ENCODE measurements around the gene TOR4A. TPM values are rescaled to one million over a fixed set of nuclear protein-coding genes. Genes with fewer than 3 reads are reported as not detected.
A peak's percentile ranks its signal among the peaks of the same experiment; 100 is the strongest.

TOR4A gene
- polyA plus RNA-seq, 2 donors, result 1.5 to 4.3 TPM

DNA sequence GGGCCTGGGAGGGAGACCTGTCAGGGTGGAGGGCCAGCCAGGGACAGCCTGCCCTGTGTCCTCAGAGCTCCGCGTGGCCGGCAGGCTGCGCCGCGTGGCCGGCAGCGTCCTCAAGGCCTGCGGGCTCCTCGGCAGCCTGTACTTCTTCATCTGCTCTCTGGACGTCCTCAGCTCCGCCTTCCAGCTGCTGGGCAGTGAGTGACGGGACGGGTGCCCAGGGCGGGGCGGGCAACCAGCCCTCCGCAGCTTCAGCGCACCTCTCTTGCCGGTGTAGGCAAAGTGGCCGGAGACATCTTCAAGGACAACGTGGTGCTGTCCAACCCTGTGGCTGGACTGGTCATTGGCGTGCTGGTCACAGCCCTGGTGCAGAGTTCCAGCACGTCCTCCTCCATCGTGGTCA, 45.0 kb upstream of the TOR4A start:
- no peak overlapping the region for H3K4me3 ChIP-seq (ENCODE audit: low read depth in 1 of 2, low read length in 2 of 2)
- WGBS, 2 donors, result 62 to 76% methylated on average over 24 of the region's 24 CpGs
- H3K9me3 ChIP-seq (ENCODE audit: control insufficient read depth in 2 of 2, insufficient read depth in 1 of 2, low read depth in 1 of 2, low read length in 1 of 2), result no peaks in the 10 kb centered on the region
- no peaks in the 10 kb centered on the region for H3K27me3 ChIP-seq (ENCODE audit: control insufficient read depth in 1 of 2, insufficient read depth in 2 of 2, low read length in 2 of 2)
- peaks cover 6 to 9% of the 10 kb centered on the region in 2 donors for H3K4me1 ChIP-seq (ENCODE audit: control insufficient read depth in 2 of 2, insufficient read depth in 2 of 2, low read length in 1 of 2)
- H3K27ac ChIP-seq (ENCODE audit: low read depth in 2 of 2, low read length in 1 of 2), result no peak overlapping the region
- no peaks in the 10 kb centered on the region for H3K36me3 ChIP-seq (ENCODE audit: control insufficient read depth in 2 of 2, insufficient read depth in 2 of 2, low read length in 1 of 2)

DNA sequence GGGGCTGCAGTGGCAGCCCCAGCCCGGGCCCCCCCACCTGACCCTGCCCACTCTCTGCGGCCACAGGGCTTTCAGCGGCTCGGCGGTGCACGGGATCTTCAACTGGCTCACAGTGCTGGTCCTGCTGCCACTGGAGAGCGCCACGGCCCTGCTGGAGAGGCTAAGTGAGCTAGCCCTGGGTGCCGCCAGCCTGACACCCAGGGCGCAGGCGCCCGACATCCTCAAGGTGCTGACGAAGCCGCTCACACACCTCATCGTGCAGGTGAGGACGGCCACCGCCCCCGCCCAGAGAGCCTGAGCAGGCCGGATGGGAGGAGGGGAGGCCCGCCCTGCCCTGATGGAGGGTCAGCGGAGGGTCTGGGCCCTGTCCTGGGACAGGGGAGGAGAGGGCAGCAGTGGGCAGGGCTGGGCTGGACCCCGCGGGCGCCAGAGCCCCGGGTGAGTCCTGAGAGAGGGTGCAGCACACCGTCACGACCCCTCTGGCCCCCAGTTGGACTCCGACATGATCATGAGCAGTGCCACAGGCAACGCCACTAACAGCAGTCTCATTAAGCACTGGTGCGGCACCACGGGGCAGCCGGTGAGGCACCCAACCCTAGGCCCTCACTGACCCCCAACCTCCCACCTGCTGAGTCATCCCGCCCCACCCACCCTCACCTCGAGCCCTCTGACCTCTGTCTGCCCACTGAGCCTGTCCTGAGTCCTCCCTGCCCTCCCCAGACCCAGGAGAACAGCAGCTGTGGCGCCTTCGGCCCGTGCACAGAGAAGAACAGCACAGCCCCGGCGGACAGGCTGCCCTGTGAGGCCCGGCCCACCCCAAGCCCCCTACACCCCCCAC, 44.2 kb upstream of the TOR4A start:
- Histone ChIP-seq H3K36me3 (ENCODE audit: control insufficient read depth in 2 of 2, insufficient read depth in 2 of 2, low read length in 1 of 2) (no peaks in the 10 kb centered on the region), H3K9me3 (ENCODE audit: control insufficient read depth in 2 of 2, insufficient read depth in 1 of 2, low read depth in 1 of 2, low read length in 1 of 2) (no peaks in the 10 kb centered on the region), H3K27ac (ENCODE audit: low read depth in 2 of 2, low read length in 1 of 2) (no peak overlapping the region), H3K4me3 (ENCODE audit: low read depth in 1 of 2, low read length in 2 of 2) (no peak overlapping the region), H3K4me1 (ENCODE audit: control insufficient read depth in 2 of 2, insufficient read depth in 2 of 2, low read length in 1 of 2) (peaks cover 6 to 14% of the 10 kb centered on the region in 2 donors), H3K27me3 (ENCODE audit: control insufficient read depth in 1 of 2, insufficient read depth in 2 of 2, low read length in 2 of 2) (no peaks in the 10 kb centered on the region)
- WGBS, 2 donors, result 60 to 67% methylated on average over 24 to 40 of the region's 40 CpGs

GRCh38 chr9:137234055-137234697, 43.4 kb upstream of the TOR4A start:
- H3K27me3 ChIP-seq (ENCODE audit: control insufficient read depth in 1 of 2, insufficient read depth in 2 of 2, low read length in 2 of 2), result no peaks in the 10 kb centered on the region
- peaks cover 7 to 17% of the 10 kb centered on the region in 2 donors for H3K4me1 ChIP-seq (ENCODE audit: control insufficient read depth in 2 of 2, insufficient read depth in 2 of 2, low read length in 1 of 2)
- 37 to 60% methylated on average over 40 of the region's 40 CpGs for WGBS, 2 donors
- H3K4me3 ChIP-seq (ENCODE audit: low read depth in 1 of 2, low read length in 2 of 2), result no peak overlapping the region
- no peaks in the 10 kb centered on the region for H3K9me3 ChIP-seq (ENCODE audit: control insufficient read depth in 2 of 2, insufficient read depth in 1 of 2, low read depth in 1 of 2, low read length in 1 of 2)
- H3K36me3 ChIP-seq (ENCODE audit: control insufficient read depth in 2 of 2, insufficient read depth in 2 of 2, low read length in 1 of 2), result no peaks in the 10 kb centered on the region
- H3K27ac ChIP-seq (ENCODE audit: low read depth in 2 of 2, low read length in 1 of 2), result no peak overlapping the region

GRCh38 chr9:137234758-137235423, 42.6 kb upstream of the TOR4A start:
- Histone ChIP-seq H3K9me3 (ENCODE audit: control insufficient read depth in 2 of 2, insufficient read depth in 1 of 2, low read depth in 1 of 2, low read length in 1 of 2) (no peaks in the 10 kb centered on the region), H3K4me1 (ENCODE audit: control insufficient read depth in 2 of 2, insufficient read depth in 2 of 2, low read length in 1 of 2) (peaks cover 7 to 17% of the 10 kb centered on the region in 2 donors), H3K27ac (ENCODE audit: low read depth in 2 of 2, low read length in 1 of 2) (no peak overlapping the region), H3K27me3 (ENCODE audit: control insufficient read depth in 1 of 2, insufficient read depth in 2 of 2, low read length in 2 of 2) (no peaks in the 10 kb centered on the region), H3K4me3 (ENCODE audit: low read depth in 1 of 2, low read length in 2 of 2) (no peak overlapping the region), H3K36me3 (ENCODE audit: control insufficient read depth in 2 of 2, insufficient read depth in 2 of 2, low read length in 1 of 2) (no peaks in the 10 kb centered on the region)
- 60 to 71% methylated on average over 18 of the region's 18 CpGs for WGBS, 2 donors

DNA sequence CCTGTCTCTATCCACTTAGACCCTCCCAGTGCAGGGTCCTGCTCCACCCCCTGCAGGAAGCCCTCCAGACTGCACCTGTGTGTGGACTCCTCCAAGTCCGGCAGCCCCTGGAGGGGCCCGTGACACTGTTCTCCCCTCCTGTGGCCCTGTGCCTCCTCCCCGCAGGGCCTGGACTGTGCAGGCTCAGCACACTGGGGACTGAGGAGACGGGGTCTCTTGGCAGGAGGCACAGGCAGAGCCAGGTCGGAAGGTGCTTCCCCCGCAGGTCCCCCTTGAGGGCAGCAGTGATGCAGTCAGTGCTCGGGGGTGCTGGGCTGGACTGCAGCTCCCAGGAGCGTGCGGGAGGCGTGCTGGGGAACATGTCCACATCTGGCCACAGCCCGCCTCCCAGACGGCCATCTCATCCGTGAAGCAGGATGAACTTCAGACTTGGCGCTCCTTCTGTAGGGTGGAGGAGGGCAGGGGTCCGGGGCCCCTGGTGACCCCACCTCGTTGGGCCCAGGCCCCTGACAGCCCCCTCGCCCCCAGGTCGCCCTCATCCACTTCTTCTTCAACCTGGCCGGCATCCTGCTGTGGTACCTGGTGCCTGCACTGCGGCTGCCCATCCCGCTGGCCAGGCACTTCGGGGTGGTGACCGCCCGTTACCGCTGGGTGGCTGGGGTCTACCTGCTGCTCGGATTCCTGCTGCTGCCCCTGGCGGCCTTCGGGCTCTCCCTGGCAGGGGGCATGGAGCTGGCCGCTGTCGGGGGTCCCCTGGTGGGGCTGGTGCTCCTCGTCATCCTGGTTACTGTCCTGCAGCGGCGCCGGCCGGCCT, 41.9 kb upstream of the TOR4A start:
- Histone ChIP-seq H3K36me3 (ENCODE audit: control insufficient read depth in 2 of 2, insufficient read depth in 2 of 2, low read length in 1 of 2) (no peaks in the 10 kb centered on the region), H3K9me3 (ENCODE audit: control insufficient read depth in 2 of 2, insufficient read depth in 1 of 2, low read depth in 1 of 2, low read length in 1 of 2) (no peaks in the 10 kb centered on the region), H3K4me3 (ENCODE audit: low read depth in 1 of 2, low read length in 2 of 2) (no peak overlapping the region), H3K4me1 (ENCODE audit: control insufficient read depth in 2 of 2, insufficient read depth in 2 of 2, low read length in 1 of 2) (peaks cover 7 to 17% of the 10 kb centered on the region in 2 donors), H3K27me3 (ENCODE audit: control insufficient read depth in 1 of 2, insufficient read depth in 2 of 2, low read length in 2 of 2) (no peaks in the 10 kb centered on the region), H3K27ac (ENCODE audit: low read depth in 2 of 2, low read length in 1 of 2) (no peak overlapping the region)
- 58 to 63% methylated on average over 32 to 35 of the region's 35 CpGs for WGBS, 2 donors

GRCh38 chr9:137236238-137236935, 41.1 kb upstream of the TOR4A start:
- Histone ChIP-seq H3K36me3 (ENCODE audit: control insufficient read depth in 2 of 2, insufficient read depth in 2 of 2, low read length in 1 of 2) (no peaks in the 10 kb centered on the region), H3K27ac (ENCODE audit: low read depth in 2 of 2, low read length in 1 of 2) (no peak overlapping the region), H3K27me3 (ENCODE audit: control insufficient read depth in 1 of 2, insufficient read depth in 2 of 2, low read length in 2 of 2) (no peaks in the 10 kb centered on the region), H3K9me3 (ENCODE audit: control insufficient read depth in 2 of 2, insufficient read depth in 1 of 2, low read depth in 1 of 2, low read length in 1 of 2) (no peaks in the 10 kb centered on the region), H3K4me3 (ENCODE audit: low read depth in 1 of 2, low read length in 2 of 2) (no peak overlapping the region), H3K4me1 (ENCODE audit: control insufficient read depth in 2 of 2, insufficient read depth in 2 of 2, low read length in 1 of 2) (peaks cover 7 to 17% of the 10 kb centered on the region in 2 donors)
- 10 to 14% methylated on average over 28 to 31 of the region's 31 CpGs for WGBS, 2 donors

- Histone ChIP-seq H3K36me3 (ENCODE audit: control insufficient read depth in 2 of 2, insufficient read depth in 2 of 2, low read length in 1 of 2) (no peaks in the 10 kb centered on the region), H3K27ac (ENCODE audit: low read depth in 2 of 2, low read length in 1 of 2) (no peak overlapping the region)
- 46 to 48% methylated on average over 11 of the region's 11 CpGs for WGBS, 2 donors
Measured at GRCh38 chr9:137236936-137237421, 40.5 kb upstream of the TOR4A start.

DNA sequence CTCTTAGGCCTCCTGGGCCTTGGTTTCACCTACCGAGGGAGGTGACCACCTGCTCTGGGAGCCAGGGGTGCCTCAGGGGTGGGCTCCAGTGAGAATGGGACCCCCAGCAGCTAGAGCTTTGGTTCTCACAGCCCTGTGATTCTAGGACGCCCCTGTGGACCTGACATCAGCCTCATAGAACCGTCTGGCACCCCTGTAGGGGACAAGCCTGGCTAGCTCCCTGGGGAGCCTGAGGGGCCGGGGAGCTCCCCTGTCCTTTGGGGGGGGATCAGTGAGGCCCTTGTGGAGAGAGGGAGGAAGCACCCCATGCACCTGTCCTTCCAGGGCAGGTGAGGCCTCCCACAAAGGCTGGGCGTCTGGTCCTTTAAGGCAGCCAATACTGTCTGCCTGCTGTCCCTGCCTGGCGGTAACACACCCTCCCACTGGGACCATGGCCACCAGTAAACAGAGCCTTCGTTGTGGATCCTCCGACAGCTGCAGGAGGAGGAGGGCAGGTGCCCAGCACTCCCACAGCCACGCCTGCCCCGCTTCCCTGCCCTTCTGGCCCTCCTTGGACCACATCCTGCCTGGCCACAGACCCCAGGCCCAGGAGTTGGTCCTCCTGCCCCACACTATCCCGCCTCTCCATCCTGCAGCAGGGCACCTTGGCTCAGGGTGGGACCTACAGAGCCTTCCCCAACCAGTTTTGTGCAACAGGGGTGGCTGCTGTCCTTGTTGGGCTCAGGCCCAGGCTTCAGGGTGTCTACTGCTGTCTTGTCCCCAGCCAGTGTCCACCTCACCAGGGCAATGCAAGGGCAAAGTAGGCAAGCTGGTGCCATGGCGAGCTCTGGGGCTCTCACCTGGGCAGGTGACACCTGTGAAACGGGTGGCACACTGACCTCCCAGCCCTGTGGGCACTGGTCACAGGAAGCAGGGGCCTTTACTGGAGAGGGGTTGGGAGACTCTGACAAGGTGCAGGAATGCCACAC, 39.5 kb upstream of the TOR4A start:
- Histone ChIP-seq H3K36me3 (ENCODE audit: control insufficient read depth in 2 of 2, insufficient read depth in 2 of 2, low read length in 1 of 2) (peaks cover 0 to 8% of the 10 kb centered on the region in 2 donors), H3K4me1 (ENCODE audit: control insufficient read depth in 2 of 2, insufficient read depth in 2 of 2, low read length in 1 of 2) (peaks cover 7 to 24% of the 10 kb centered on the region in 2 donors), H3K27me3 (ENCODE audit: control insufficient read depth in 1 of 2, insufficient read depth in 2 of 2, low read length in 2 of 2) (no peaks in the 10 kb centered on the region), H3K9me3 (ENCODE audit: control insufficient read depth in 2 of 2, insufficient read depth in 1 of 2, low read depth in 1 of 2, low read length in 1 of 2) (no peaks in the 10 kb centered on the region), H3K27ac (ENCODE audit: low read depth in 2 of 2, low read length in 1 of 2) (peak overlapping the region in 1 of 2 donors; percentile 2), H3K4me3 (ENCODE audit: low read depth in 1 of 2, low read length in 2 of 2) (no peak overlapping the region)
- WGBS, 2 donors, result 55 to 72% methylated on average over 12 to 13 of the region's 13 CpGs

More at GRCh38 chr9:137236936-137237421, 40.5 kb upstream of the TOR4A start:
- Histone ChIP-seq H3K4me1 (ENCODE audit: control insufficient read depth in 2 of 2, insufficient read depth in 2 of 2, low read length in 1 of 2) (peaks cover 7 to 17% of the 10 kb centered on the region in 2 donors), H3K27me3 (ENCODE audit: control insufficient read depth in 1 of 2, insufficient read depth in 2 of 2, low read length in 2 of 2) (no peaks in the 10 kb centered on the region), H3K9me3 (ENCODE audit: control insufficient read depth in 2 of 2, insufficient read depth in 1 of 2, low read depth in 1 of 2, low read length in 1 of 2) (no peaks in the 10 kb centered on the region), H3K4me3 (ENCODE audit: low read depth in 1 of 2, low read length in 2 of 2) (no peak overlapping the region)

Measured in esophagus (tissue), 2 donors.